ENCODE results near the gene ACSM3.

GRCh38 chr16:20743591-20743990 lies 20.2 kb upstream of the ACSM3 start:
- TF ChIP-seq, protein P1, sequence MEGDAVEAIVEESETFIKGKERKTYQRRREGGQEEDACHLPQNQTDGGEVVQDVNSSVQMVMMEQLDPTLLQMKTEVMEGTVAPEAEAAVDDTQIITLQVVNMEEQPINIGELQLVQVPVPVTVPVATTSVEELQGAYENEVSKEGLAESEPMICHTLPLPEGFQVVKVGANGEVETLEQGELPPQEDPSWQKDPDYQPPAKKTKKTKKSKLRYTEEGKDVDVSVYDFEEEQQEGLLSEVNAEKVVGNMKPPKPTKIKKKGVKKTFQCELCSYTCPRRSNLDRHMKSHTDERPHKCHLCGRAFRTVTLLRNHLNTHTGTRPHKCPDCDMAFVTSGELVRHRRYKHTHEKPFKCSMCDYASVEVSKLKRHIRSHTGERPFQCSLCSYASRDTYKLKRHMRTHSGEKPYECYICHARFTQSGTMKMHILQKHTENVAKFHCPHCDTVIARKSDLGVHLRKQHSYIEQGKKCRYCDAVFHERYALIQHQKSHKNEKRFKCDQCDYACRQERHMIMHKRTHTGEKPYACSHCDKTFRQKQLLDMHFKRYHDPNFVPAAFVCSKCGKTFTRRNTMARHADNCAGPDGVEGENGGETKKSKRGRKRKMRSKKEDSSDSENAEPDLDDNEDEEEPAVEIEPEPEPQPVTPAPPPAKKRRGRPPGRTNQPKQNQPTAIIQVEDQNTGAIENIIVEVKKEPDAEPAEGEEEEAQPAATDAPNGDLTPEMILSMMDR (IDR thresholded peaks at IDR 0.05): no peak
- no peak for TF ChIP-seq POLR2A (IDR thresholded peaks at IDR 0.05)

Data from testis (tissue), 2 donors.